ENCODE data around the gene SYTL3.

The SYTL3 gene

DNA sequence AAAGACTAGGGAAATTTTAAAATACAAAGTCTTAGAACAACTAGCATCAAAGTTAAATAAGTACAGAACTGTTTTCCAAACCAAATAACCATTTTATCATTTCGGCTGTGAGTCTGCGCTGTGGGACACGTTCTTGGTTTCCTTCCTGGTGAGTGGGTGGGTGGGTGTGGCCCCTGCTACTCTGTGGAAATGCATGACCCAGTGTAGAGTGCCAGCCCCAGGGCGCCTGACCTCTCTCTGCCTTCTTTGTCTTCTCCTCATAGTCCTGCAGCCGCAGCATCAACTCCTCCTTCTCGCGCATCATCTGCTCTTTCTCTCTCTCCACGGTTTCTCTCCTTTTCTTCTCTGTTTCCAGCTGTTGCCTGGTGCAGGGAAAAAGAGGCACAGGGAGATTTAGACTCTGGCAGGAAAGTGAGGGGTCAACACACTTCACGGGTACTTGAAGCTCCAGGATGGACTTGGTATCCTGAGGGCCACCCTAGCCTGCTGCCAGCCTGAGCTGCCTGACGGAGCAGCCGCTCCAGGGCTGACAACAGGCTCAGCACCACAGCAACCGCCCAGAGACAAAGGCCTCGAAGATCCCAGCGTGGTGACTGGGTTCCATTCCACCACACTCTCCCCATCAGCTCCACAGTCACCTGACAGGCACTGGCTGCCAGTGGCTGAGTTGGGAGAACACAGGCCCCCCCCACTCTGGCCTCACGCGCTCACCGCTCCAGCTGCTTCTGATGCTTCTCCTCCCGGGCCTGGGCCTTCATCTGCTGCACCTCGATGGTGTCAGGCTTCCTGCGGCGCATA is 120.9 kb downstream of the SYTL3 start:
- H3K36me3 ChIP-seq (ENCODE audit: control insufficient read depth, low read depth, low read length), result peaks cover 99% of the 10 kb centered on the region
- H3K4me1 ChIP-seq (ENCODE audit: control insufficient read depth, low read depth, low read length), result peaks cover 6% of the 10 kb centered on the region
- no peak overlapping the region for H3K27ac ChIP-seq (ENCODE audit: low read length)
- no peaks in the 10 kb centered on the region for H3K27me3 ChIP-seq (ENCODE audit: control insufficient read depth, insufficient read depth, low read length)
- H3K9ac ChIP-seq (ENCODE audit: low read length), result no peak overlapping the region
- H3K4me3 ChIP-seq (ENCODE audit: low read length), result no peak overlapping the region
- H3K9me3 ChIP-seq (ENCODE audit: control insufficient read depth, low read depth, low read length), result no peaks in the 10 kb centered on the region

DNA sequence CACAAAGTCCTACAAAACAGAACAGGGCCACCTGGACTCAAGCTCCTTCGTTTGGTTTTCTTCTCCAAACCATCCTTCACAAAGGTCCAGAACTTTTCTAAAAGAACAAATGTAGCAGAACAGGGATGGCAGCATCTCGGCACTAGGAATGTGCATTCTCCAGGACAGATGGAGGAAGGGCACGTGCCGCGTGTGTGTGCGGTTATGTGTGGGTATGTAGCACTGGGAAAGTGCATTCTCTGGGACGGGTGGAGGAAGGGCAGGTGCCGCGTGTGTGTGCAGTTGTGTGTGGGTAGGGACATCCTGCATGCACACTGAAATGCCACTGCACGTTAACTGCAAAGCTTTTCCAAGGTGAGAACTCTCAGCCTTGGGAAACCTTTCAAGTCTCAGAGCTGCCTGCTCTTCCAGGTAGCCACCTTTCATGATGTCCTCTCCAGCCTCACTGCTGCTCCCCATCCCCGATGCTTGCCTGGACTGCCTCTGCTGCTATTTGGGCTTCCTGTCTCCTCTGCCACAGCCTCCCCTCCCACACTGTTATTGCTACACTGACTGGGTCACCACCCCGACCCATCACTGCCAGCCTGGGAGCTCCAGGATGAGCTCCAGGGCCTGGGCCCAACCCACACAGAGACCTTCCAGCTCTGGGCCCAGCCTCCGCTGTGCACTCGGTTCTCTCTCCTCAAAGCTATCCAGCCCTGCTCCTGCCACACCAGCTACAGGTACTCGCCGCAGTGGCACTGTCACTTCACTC is 121.7 kb downstream of the SYTL3 start:
- Histone ChIP-seq H3K27me3 (ENCODE audit: control insufficient read depth, insufficient read depth, low read length) (no peaks in the 10 kb centered on the region), H3K27ac (ENCODE audit: low read length) (no peak overlapping the region), H3K9me3 (ENCODE audit: control insufficient read depth, low read depth, low read length) (no peaks in the 10 kb centered on the region), H3K9ac (ENCODE audit: low read length) (no peak overlapping the region), H3K4me3 (ENCODE audit: low read length) (no peak overlapping the region), H3K4me1 (ENCODE audit: control insufficient read depth, low read depth, low read length) (peaks cover 6% of the 10 kb centered on the region), H3K36me3 (ENCODE audit: control insufficient read depth, low read depth, low read length) (peaks cover 99% of the 10 kb centered on the region)

DNA sequence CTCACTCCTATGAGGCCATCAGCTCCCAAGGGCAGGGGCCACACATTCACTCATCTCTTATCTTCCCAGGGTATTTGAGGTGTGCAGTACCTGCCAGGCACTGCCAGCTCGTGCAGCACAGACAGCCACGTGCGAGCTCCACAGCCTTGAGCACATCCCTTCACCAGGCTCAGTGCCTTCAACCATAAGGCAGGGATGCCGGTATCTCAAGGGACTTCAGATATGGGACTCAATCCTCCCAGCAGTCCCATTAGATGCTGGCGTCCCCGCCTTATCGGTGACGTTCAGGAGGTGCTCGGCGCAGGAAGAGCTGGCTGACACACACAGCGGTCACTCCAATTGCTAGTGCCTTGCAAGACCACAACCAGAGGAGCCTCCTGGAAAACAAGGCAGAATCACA is 122.3 kb downstream of the SYTL3 start:
- Histone ChIP-seq H3K27me3 (ENCODE audit: control insufficient read depth, insufficient read depth, low read length) (no peaks in the 10 kb centered on the region), H3K4me3 (ENCODE audit: low read length) (no peak overlapping the region), H3K9ac (ENCODE audit: low read length) (no peak overlapping the region), H3K9me3 (ENCODE audit: control insufficient read depth, low read depth, low read length) (no peaks in the 10 kb centered on the region), H3K36me3 (ENCODE audit: control insufficient read depth, low read depth, low read length) (peaks cover 99% of the 10 kb centered on the region), H3K27ac (ENCODE audit: low read length) (no peak overlapping the region), H3K4me1 (ENCODE audit: control insufficient read depth, low read depth, low read length) (peaks cover 6% of the 10 kb centered on the region)

DNA sequence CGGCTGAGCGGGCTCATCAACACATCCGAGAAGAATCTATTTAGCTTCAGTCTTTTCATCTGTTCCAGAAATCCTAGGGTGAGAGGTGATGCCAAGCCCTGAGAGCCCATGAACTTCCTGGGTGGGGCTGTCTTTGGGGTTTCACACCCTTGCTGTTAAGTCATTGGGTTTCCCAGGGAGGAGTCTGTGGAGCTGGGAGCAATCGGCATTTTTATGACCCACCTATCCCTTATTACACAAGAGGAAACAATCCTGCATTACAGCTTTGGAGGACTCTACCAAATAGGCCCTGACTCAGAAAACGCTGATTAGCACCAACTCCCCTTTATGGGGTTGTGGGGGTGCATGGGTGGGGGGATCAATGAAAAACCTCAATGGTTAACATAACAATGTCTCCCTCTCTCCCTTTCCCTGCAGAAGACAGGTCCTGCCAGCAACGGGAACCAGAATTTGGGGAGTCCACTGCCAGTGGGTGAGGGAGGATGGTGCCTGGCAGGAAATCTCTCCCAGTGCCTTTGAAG is 123.1 kb downstream of the SYTL3 start:
- no peak overlapping the region for H3K4me3 ChIP-seq (ENCODE audit: low read length)
- H3K36me3 ChIP-seq (ENCODE audit: control insufficient read depth, low read depth, low read length), result peaks cover 99% of the 10 kb centered on the region
- H3K4me1 ChIP-seq (ENCODE audit: control insufficient read depth, low read depth, low read length), result peaks cover 6% of the 10 kb centered on the region
- H3K27ac ChIP-seq (ENCODE audit: low read length), result no peak overlapping the region
- no peaks in the 10 kb centered on the region for H3K27me3 ChIP-seq (ENCODE audit: control insufficient read depth, insufficient read depth, low read length)
- H3K9me3 ChIP-seq (ENCODE audit: control insufficient read depth, low read depth, low read length), result no peaks in the 10 kb centered on the region
- H3K9ac ChIP-seq (ENCODE audit: low read length), result no peak overlapping the region

DNA sequence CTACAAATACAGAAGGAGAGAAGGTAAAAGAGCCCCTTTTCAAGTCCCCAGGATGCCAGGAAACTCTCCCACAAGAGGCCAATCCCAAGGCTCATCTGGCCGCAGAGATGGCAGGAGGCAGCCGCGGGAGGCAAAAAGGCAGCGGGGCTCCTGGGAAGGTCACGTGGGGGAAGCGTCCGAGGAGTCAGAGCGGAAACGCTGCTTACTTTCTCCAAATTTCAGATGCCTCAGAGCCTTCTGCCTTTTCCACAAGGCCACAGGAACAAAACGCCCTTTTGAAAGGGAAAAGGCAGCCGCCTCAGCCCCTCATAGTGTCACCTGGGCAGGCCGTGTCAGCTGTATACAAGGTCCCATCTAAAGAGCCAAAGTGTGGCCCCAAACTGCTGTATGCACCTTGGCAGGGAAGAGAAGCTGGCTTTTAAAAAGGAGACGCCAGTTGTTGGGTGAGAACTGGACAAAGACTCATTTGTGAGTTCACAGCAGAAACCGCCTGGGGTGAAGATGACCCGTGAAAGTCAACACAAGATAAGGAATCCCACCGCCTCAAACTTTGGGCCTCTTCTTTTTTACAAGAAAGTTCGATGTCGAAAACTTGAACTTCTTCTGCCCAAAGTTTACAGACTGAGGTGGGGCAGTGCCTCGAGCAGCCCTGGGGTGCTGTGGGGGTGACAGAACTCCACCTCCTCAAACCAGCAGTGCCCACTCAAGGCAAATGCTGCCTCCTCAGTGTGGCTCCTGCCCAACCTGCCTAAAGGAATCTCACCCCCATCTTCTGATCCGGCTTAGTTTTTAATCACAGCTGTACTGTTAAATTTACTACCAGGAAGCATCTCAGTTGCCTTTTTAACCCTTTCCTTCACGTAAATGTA is 124.0 kb downstream of the SYTL3 start:
- H3K27ac ChIP-seq (ENCODE audit: low read length), result no peak overlapping the region
- H3K4me1 ChIP-seq (ENCODE audit: control insufficient read depth, low read depth, low read length), result peaks cover 6% of the 10 kb centered on the region
- no peak overlapping the region for H3K4me3 ChIP-seq (ENCODE audit: low read length)
- H3K27me3 ChIP-seq (ENCODE audit: control insufficient read depth, insufficient read depth, low read length), result no peaks in the 10 kb centered on the region
- H3K9me3 ChIP-seq (ENCODE audit: control insufficient read depth, low read depth, low read length), result no peaks in the 10 kb centered on the region
- H3K36me3 ChIP-seq (ENCODE audit: control insufficient read depth, low read depth, low read length), result peaks cover 99% of the 10 kb centered on the region
- H3K9ac ChIP-seq (ENCODE audit: low read length), result no peak overlapping the region

DNA sequence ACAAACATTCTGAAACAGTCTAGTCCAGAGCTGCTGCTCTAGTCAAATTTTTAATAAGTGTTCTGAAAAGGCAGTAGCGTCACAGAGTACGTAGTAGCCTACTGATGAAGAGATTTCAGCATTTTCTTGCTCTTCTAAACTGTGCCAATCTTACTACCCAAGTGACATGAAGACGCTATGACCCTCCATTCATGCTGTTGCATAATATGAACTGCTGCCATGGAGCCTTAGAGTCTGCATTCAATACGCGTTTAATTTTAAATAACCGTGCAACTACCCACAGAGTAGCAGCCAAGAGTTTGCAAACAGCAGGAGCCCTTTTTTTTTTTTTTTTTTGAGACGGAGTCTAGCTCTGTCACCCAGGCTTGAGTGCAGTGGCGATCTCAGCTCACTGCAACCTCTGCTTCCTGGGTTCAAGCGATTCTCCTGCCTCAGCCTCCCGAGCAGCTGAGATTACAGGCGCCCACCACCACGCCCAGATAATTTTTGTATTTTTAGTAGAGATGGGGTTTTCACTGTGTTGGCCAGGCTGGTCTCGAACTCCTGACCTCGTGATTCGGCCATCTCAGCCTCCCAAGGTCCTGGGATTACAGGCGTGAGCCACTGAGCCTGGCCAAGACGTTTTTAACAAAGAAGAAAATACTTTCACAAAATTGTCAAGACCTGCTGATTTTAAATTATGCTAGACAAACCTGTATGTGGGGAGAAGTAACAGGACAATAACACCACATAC is 125.0 kb downstream of the SYTL3 start:
- Histone ChIP-seq H3K4me1 (ENCODE audit: control insufficient read depth, low read depth, low read length) (peaks cover 6% of the 10 kb centered on the region), H3K9me3 (ENCODE audit: control insufficient read depth, low read depth, low read length) (no peaks in the 10 kb centered on the region), H3K36me3 (ENCODE audit: control insufficient read depth, low read depth, low read length) (peaks cover 93% of the 10 kb centered on the region), H3K27ac (ENCODE audit: low read length) (no peak overlapping the region), H3K4me3 (ENCODE audit: low read length) (no peak overlapping the region), H3K27me3 (ENCODE audit: control insufficient read depth, insufficient read depth, low read length) (no peaks in the 10 kb centered on the region), H3K9ac (ENCODE audit: low read length) (no peak overlapping the region)

DNA sequence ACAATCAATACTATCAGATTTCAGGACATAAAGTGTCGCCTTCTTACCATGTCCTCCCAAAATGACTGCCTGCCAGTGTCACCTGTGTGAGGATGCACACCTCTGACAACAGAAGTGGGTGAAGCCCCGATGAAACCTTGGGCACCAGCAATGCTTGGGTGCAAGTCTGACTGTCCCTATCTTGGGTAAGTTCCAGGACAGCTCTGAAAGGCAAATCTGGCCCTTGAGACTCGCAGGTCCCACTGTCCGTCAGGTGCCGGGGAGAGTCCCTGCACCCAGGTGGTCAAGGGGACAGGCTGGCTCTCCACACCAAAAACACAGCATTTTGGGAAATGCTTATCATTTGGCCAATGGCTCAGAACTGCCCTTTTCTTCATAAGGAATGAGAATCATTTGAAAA is 126.0 kb downstream of the SYTL3 start:
- no peaks in the 10 kb centered on the region for H3K27me3 ChIP-seq (ENCODE audit: control insufficient read depth, insufficient read depth, low read length)
- no peaks in the 10 kb centered on the region for H3K9me3 ChIP-seq (ENCODE audit: control insufficient read depth, low read depth, low read length)
- H3K4me1 ChIP-seq (ENCODE audit: control insufficient read depth, low read depth, low read length), result peaks cover 6% of the 10 kb centered on the region
- H3K9ac ChIP-seq (ENCODE audit: low read length), result no peak overlapping the region
- H3K27ac ChIP-seq (ENCODE audit: low read length), result no peak overlapping the region
- peaks cover 92% of the 10 kb centered on the region for H3K36me3 ChIP-seq (ENCODE audit: control insufficient read depth, low read depth, low read length)
- no peak overlapping the region for H3K4me3 ChIP-seq (ENCODE audit: low read length)

DNA sequence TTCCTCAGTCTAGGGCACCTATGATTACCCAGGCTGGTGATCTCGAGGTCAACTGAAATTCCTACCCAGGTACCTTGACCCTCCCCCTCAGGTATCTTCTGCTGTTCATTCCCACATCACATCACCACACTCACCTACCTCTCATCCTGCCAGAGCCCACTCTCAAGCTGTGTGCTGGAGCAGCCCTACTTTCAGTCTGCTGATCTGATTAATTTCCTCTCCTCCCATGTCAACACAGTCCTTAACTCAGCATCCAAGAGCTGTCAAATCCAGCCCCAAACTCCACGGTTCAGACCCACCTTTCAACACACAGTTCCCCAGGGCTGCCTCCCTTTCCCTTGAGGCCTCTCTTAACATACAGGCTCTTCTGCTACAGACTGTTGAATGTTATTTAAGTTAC is 126.9 kb downstream of the SYTL3 start:
- Histone ChIP-seq H3K27ac (ENCODE audit: low read length) (no peak overlapping the region), H3K4me3 (ENCODE audit: low read length) (no peak overlapping the region), H3K9me3 (ENCODE audit: control insufficient read depth, low read depth, low read length) (no peaks in the 10 kb centered on the region), H3K9ac (ENCODE audit: low read length) (no peak overlapping the region), H3K4me1 (ENCODE audit: control insufficient read depth, low read depth, low read length) (peaks cover 6% of the 10 kb centered on the region), H3K36me3 (ENCODE audit: control insufficient read depth, low read depth, low read length) (peaks cover 92% of the 10 kb centered on the region), H3K27me3 (ENCODE audit: control insufficient read depth, insufficient read depth, low read length) (no peaks in the 10 kb centered on the region)

DNA sequence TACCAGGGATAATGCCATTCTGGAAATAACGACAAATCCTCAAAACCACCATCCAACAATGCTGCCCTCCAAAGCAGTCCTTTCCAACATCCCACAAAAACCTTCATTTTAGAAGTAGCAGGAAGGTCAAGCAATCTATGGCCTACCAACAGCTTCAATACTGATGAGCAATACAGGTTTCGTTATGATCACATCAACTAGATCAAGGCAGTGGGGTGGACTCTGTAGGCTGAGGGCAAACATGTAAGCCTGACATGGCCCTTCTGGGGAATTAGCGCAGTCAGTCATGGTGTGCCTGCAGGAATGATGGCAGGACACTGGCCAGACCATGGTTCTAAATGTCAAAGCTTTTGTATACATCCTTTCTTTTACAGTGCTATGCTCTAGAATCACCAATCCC is 127.7 kb downstream of the SYTL3 start:
- Histone ChIP-seq H3K36me3 (ENCODE audit: control insufficient read depth, low read depth, low read length) (peaks cover 92% of the 10 kb centered on the region), H3K27me3 (ENCODE audit: control insufficient read depth, insufficient read depth, low read length) (no peaks in the 10 kb centered on the region), H3K4me3 (ENCODE audit: low read length) (no peak overlapping the region), H3K27ac (ENCODE audit: low read length) (no peak overlapping the region), H3K9ac (ENCODE audit: low read length) (no peak overlapping the region), H3K4me1 (ENCODE audit: control insufficient read depth, low read depth, low read length) (peaks cover 6% of the 10 kb centered on the region), H3K9me3 (ENCODE audit: control insufficient read depth, low read depth, low read length) (no peaks in the 10 kb centered on the region)

DNA sequence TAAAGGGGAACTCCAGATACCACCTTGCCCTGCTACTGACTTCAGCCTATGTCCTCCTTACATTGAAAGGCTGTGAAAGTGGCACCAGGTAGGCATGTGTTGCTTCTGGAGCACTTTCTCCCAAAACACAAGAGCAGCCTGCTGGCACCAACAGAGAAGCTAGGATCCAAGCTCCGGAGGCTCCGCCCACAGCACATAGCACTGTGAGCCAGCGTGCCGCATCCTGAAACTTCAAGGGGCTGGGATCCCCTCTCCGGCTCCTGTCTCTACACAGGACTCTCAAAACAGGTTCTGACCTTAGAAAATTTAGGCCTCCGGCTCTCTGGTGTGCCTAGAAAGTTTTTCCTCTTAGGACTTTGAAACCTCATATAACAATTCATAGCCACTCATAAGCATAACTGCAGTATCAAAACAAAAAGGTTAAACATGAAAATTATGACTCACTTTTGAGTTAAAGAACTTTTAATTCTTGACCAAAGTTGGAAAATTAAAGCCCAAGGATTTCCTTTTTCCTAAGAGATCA is 128.2 kb downstream of the SYTL3 start:
- H3K27ac ChIP-seq (ENCODE audit: low read length), result no peak overlapping the region
- H3K27me3 ChIP-seq (ENCODE audit: control insufficient read depth, insufficient read depth, low read length), result no peaks in the 10 kb centered on the region
- H3K9ac ChIP-seq (ENCODE audit: low read length), result no peak overlapping the region
- peaks cover 92% of the 10 kb centered on the region for H3K36me3 ChIP-seq (ENCODE audit: control insufficient read depth, low read depth, low read length)
- H3K4me3 ChIP-seq (ENCODE audit: low read length), result no peak overlapping the region
- H3K4me1 ChIP-seq (ENCODE audit: control insufficient read depth, low read depth, low read length), result peaks cover 6% of the 10 kb centered on the region
- no peaks in the 10 kb centered on the region for H3K9me3 ChIP-seq (ENCODE audit: control insufficient read depth, low read depth, low read length)
